ENCODE data around the gene NSMCE3.

The NSMCE3 gene

GRCh38 chr15:29289173-29289572 lies 19.6 kb upstream of the NSMCE3 start:
- no peak for DNase-seq (ENCODE audit: low spot score)
- in situ Hi-C loops (cut with MboI; ENCODE audit: low sequenced_read_pairs, unreplicated experiment), result no loop called here
- TF ChIP-seq, protein P1, sequence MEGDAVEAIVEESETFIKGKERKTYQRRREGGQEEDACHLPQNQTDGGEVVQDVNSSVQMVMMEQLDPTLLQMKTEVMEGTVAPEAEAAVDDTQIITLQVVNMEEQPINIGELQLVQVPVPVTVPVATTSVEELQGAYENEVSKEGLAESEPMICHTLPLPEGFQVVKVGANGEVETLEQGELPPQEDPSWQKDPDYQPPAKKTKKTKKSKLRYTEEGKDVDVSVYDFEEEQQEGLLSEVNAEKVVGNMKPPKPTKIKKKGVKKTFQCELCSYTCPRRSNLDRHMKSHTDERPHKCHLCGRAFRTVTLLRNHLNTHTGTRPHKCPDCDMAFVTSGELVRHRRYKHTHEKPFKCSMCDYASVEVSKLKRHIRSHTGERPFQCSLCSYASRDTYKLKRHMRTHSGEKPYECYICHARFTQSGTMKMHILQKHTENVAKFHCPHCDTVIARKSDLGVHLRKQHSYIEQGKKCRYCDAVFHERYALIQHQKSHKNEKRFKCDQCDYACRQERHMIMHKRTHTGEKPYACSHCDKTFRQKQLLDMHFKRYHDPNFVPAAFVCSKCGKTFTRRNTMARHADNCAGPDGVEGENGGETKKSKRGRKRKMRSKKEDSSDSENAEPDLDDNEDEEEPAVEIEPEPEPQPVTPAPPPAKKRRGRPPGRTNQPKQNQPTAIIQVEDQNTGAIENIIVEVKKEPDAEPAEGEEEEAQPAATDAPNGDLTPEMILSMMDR (IDR thresholded peaks at IDR 0.05; ENCODE audit: borderline replicate concordance, control extremely low read depth, extremely low read depth, insufficient read depth, missing control alignments), result no peak

GRCh38 chr15:29285386-29285785 lies 15.8 kb upstream of the NSMCE3 start:
- in situ Hi-C loops (cut with MboI; ENCODE audit: low sequenced_read_pairs, unreplicated experiment), result no loop called here
- no peak for DNase-seq (ENCODE audit: low spot score)
- TF ChIP-seq, protein P1 (IDR thresholded peaks at IDR 0.05; ENCODE audit: borderline replicate concordance, control extremely low read depth, extremely low read depth, insufficient read depth, missing control alignments), result no peak

- TF ChIP-seq, protein P1 (IDR thresholded peaks at IDR 0.05; ENCODE audit: borderline replicate concordance, control extremely low read depth, extremely low read depth, insufficient read depth, missing control alignments), result no peak
- DNase-seq (ENCODE audit: low spot score), result no peak
- in situ Hi-C loops (cut with MboI; ENCODE audit: low sequenced_read_pairs, unreplicated experiment), result no loop called here
These were observed 13.8 kb upstream of the NSMCE3 start for GRCh38 chr15:29283381-29283780.

- no peak for DNase-seq (ENCODE audit: low spot score)
- TF ChIP-seq, protein P1 (IDR thresholded peaks at IDR 0.05; ENCODE audit: borderline replicate concordance, control extremely low read depth, extremely low read depth, insufficient read depth, missing control alignments), result no peak
- in situ Hi-C loops (cut with MboI; ENCODE audit: low sequenced_read_pairs, unreplicated experiment), result no loop called here
These were observed 10.9 kb upstream of the NSMCE3 start for GRCh38 chr15:29280514-29280913.

- in situ Hi-C loops (cut with MboI; ENCODE audit: low sequenced_read_pairs, unreplicated experiment), result no loop called here
These were observed 8.9 kb upstream of the NSMCE3 start for GRCh38 chr15:29278436-29279105.

DNA sequence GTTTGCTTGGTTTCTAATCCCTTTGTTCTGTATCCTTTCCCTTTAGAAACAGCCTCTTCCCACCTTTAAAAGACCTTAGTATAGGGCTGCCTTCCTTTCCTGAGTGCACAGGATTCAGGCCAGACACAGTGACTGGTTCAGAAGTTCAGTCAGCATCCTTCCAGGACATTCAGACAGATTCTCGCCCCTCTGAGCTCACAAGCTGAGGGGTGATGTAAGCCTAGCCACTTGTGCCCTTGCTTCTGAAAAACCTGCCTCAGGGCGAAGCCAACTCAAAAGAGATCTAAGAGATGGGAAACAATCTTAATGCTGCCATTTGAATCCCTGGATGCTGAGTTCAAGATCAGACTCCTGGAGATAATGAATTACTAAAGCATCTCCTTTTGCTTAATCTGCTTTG lies 6.7 kb upstream of the NSMCE3 start:
- TF ChIP-seq, protein P1 (IDR thresholded peaks at IDR 0.05; ENCODE audit: borderline replicate concordance, control extremely low read depth, extremely low read depth, insufficient read depth, missing control alignments), result no peak
- DNase-seq (ENCODE audit: low spot score), result no peak
- in situ Hi-C loops (cut with MboI; ENCODE audit: low sequenced_read_pairs, unreplicated experiment), result no loop called here

More at GRCh38 chr15:29278436-29279105, 8.9 kb upstream of the NSMCE3 start:
- TF ChIP-seq, protein P1 (IDR thresholded peaks at IDR 0.05; ENCODE audit: borderline replicate concordance, control extremely low read depth, extremely low read depth, insufficient read depth, missing control alignments), result no peak
- no peak for DNase-seq (ENCODE audit: low spot score)
